CD8-positive, alpha-beta memory T cell (primary cell): ENCODE data around the gene ANGEL1. TPM values are rescaled to one million over a fixed set of nuclear protein-coding genes. Genes with fewer than 3 reads are reported as not detected.

ENCODE experiments used
- CTCF ChIA-PET: fragments of 350-600 bp; sonication (Branson Sonifier 250); formaldehyde crosslinking; loops from one replicate; lab custom pipeline; 2021; ENCODE audit warnings: antibody characterized with exemption; lab: Charles Lee
- POLR2A ChIA-PET: fragments of 350-600 bp; sonication (Branson Sonifier 250); formaldehyde crosslinking; loops from one replicate; lab custom pipeline; 2021; ENCODE audit warnings: antibody characterized with exemption; lab: Charles Lee
- DNase-seq, 5 donors: peaks; one replicate each; pipeline versions ENCODE4 v3.0.0 to v3.0.0-alpha.2; 2020 to 2022; ENCODE audit warnings: mixed read lengths in 1 of 5
- H3K27ac ChIP-seq: one replicate; pipeline ENCODE4 v1.7.0; 2013; ENCODE audit warnings: low read depth, mild to moderate bottlenecking, low read length, moderate library complexity
- H3K27me3 ChIP-seq: 2 replicates; pipeline ENCODE4 v1.7.0; 2013; ENCODE audit warnings: low read length, mild to moderate bottlenecking; ENCODE audit not compliant: insufficient read depth, poor library complexity, severe bottlenecking
- H3K36me3 ChIP-seq: 2 replicates; pipeline ENCODE4 v1.7.0; 2013; ENCODE audit warnings: mild to moderate bottlenecking, low read length, moderate library complexity; ENCODE audit not compliant: insufficient read depth
- H3K4me1 ChIP-seq: 2 replicates; pipeline ENCODE4 v1.7.0; 2013; ENCODE audit warnings: mild to moderate bottlenecking, low read length, moderate library complexity; ENCODE audit not compliant: insufficient read depth
- H3K4me3 ChIP-seq: 2 replicates; pipeline ENCODE4 v1.7.0; 2013; ENCODE audit warnings: mild to moderate bottlenecking, low read length
- H3K9me3 ChIP-seq: 2 replicates; pipeline ENCODE4 v1.7.0; 2013; ENCODE audit warnings: mild to moderate bottlenecking, low read length
- H3K27ac Mint-ChIP-seq, 8 donors: one replicate each; pipeline ENCODE4 v1.8.0; 2020 to 2021; ENCODE audit warnings: mixed read lengths in 8 of 8, mild to moderate bottlenecking in 6 of 8, inconsistent platforms in 3 of 8, moderate library complexity in 3 of 8
- H3K27me3 Mint-ChIP-seq, 2 donors: one replicate each; pipeline ENCODE4 v1.8.0; 2020 to 2021; ENCODE audit warnings: mixed read lengths in 2 of 2, mild to moderate bottlenecking in 1 of 2, moderate library complexity in 1 of 2
- H3K36me3 Mint-ChIP-seq, 3 donors: one replicate each; pipeline ENCODE4 v1.8.0; 2020 to 2021; ENCODE audit warnings: mixed read lengths in 3 of 3, inconsistent platforms in 1 of 3, mild to moderate bottlenecking in 1 of 3
- H3K4me1 Mint-ChIP-seq, 3 donors: one replicate each; pipeline ENCODE4 v1.8.0; 2020 to 2021; ENCODE audit warnings: mixed read lengths in 3 of 3, inconsistent platforms in 1 of 3, mild to moderate bottlenecking in 1 of 3
- H3K4me3 Mint-ChIP-seq, 7 donors: one replicate each; pipeline ENCODE4 v1.8.0; 2020 to 2021; ENCODE audit warnings: mixed read lengths in 7 of 7, mild to moderate bottlenecking in 6 of 7, moderate library complexity in 4 of 7, inconsistent platforms in 2 of 7
- H3K9me3 Mint-ChIP-seq, 5 donors: one replicate each; pipeline ENCODE4 v1.8.0; 2020 to 2022; ENCODE audit warnings: mixed read lengths in 5 of 5, mild to moderate bottlenecking in 3 of 5, moderate library complexity in 2 of 5, inconsistent platforms in 1 of 5
- polyA plus RNA-seq: library from polyadenylated mRNA; unstranded; fragments of 300-500 nt; fragmentation: Illumina TruSeq; gene quantifications from one replicate; pipeline ENCODE4 v1.2.3, GENCODE V29; 2021
- total RNA-seq, 2 experiments: library from RNA; stranded (reverse); gene quantifications; one replicate each; pipeline ENCODE4 v1.2.3, GENCODE V29; 2021

Gene ANGEL1
- total and polyA plus RNA-seq, 3 experiments from 2014 or later = 16.0 to 19.7 (median 17.1) TPM

- peaks cover 6 to 38% of the 10 kb centered on the region in 2 donors for H3K27me3 Mint-ChIP-seq
- no peaks in the 10 kb centered on the region for H3K36me3 ChIP-seq
- no peaks in the 10 kb centered on the region for H3K27me3 ChIP-seq
- POLR2A ChIA-PET = no interaction called here
- H3K4me1 Mint-ChIP-seq = peaks cover 10 to 35% (median 22%) of the 10 kb centered on the region in 3 donors
- no peaks in the 10 kb centered on the region for H3K36me3 Mint-ChIP-seq
- H3K9me3 ChIP-seq = no peaks in the 10 kb centered on the region
- peak overlapping the region in 4 of 8 donors; percentile 52 to 79 (median 70) for H3K27ac Mint-ChIP-seq
- CTCF ChIA-PET = no interaction called here
- DNase-seq = no peak
- no peak overlapping the region for H3K4me3 ChIP-seq
- no peaks in the 10 kb centered on the region for H3K9me3 Mint-ChIP-seq
- no peak overlapping the region for H3K27ac ChIP-seq
- H3K4me1 ChIP-seq = peaks cover 7% of the 10 kb centered on the region
- peak overlapping the region; percentile 77 to 87 (median 84) for H3K4me3 Mint-ChIP-seq
These were observed 50.1 kb downstream of the ANGEL1 start for GRCh38 chr14:76762411-76763095.

GRCh38 chr14:76761960-76762410 lies 50.7 kb downstream of the ANGEL1 start:
- POLR2A ChIA-PET = no interaction called here
- peak overlapping the region in 3 of 8 donors; percentile 52 to 79 (median 70) for H3K27ac Mint-ChIP-seq
- no peaks in the 10 kb centered on the region for H3K27me3 ChIP-seq
- H3K9me3 Mint-ChIP-seq = no peaks in the 10 kb centered on the region
- H3K9me3 ChIP-seq = no peaks in the 10 kb centered on the region
- H3K4me1 Mint-ChIP-seq = peaks cover 10 to 34% (median 19%) of the 10 kb centered on the region in 3 donors
- peak overlapping the region; percentile 77 to 87 (median 84) for H3K4me3 Mint-ChIP-seq
- no peak overlapping the region for H3K4me3 ChIP-seq
- H3K36me3 Mint-ChIP-seq = no peaks in the 10 kb centered on the region
- H3K4me1 ChIP-seq = peaks cover 6% of the 10 kb centered on the region
- CTCF ChIA-PET = interaction anchor here (1.1 kb wide), 1 partner anchor 52 kb away, joined by 3 read pairs; no protein-coding TSS in a partner anchor
- DNase-seq = no peak
- H3K27ac ChIP-seq = no peak overlapping the region
- no peaks in the 10 kb centered on the region for H3K36me3 ChIP-seq
- H3K27me3 Mint-ChIP-seq = peaks cover 6 to 38% of the 10 kb centered on the region in 2 donors

- ChIA-PET CTCF (interaction anchor here (1.1 to 2.5 kb wide), 2 partner anchors 23 to 51 kb away, joined by 3 to 5 read pairs; no protein-coding TSS in a partner anchor), POLR2A (no interaction called here)
- no peaks in the 10 kb centered on the region for H3K9me3 Mint-ChIP-seq
- peak within 1 kb of the TSS; percentile 77 to 87 (median 84) for H3K4me3 Mint-ChIP-seq
- peak in 4 of 5 donors; percentile 26 to 57 (median 42) for DNase-seq
- Histone ChIP-seq H3K36me3 (no peaks in the 10 kb centered on the region), H3K27ac (no peak within 1 kb of the TSS), H3K4me3 (peak within 1 kb of the TSS; percentile 67), H3K9me3 (no peaks in the 10 kb centered on the region), H3K4me1 (peaks cover 6% of the 10 kb centered on the region), H3K27me3 (no peaks in the 10 kb centered on the region)
- peaks cover 6 to 43% of the 10 kb centered on the region in 2 donors for H3K27me3 Mint-ChIP-seq
- H3K36me3 Mint-ChIP-seq = no peaks in the 10 kb centered on the region
- peak within 1 kb of the TSS in 4 of 8 donors; percentile 52 to 79 (median 70) for H3K27ac Mint-ChIP-seq
- H3K4me1 Mint-ChIP-seq = peaks cover 10 to 34% (median 19%) of the 10 kb centered on the region in 3 donors
These were observed 51.3 kb downstream of the ANGEL1 start, which contains the start of gene VASH1 for GRCh38 chr14:76761136-76761959. TSS of gene VASH1 (plus strand) at chr14:76761468. CDS start at chr14:76762822, 1,354 bp downstream.

GRCh38 chr14:76760331-76761135 lies 52.1 kb downstream of the ANGEL1 start:
- H3K27ac Mint-ChIP-seq = peak overlapping the region in 2 of 8 donors; percentile 23 to 42
- DNase-seq = no peak
- Histone ChIP-seq H3K9me3 (no peaks in the 10 kb centered on the region), H3K4me1 (peaks cover 6% of the 10 kb centered on the region), H3K4me3 (peak overlapping the region; percentile 67), H3K36me3 (no peaks in the 10 kb centered on the region), H3K27me3 (no peaks in the 10 kb centered on the region), H3K27ac (no peak overlapping the region)
- H3K4me1 Mint-ChIP-seq = peaks cover 10 to 34% (median 19%) of the 10 kb centered on the region in 3 donors
- H3K4me3 Mint-ChIP-seq = peak overlapping the region; percentile 60 to 86 (median 77)
- ChIA-PET POLR2A (no interaction called here), CTCF (interaction anchor here (2.5 kb wide), 1 partner anchor 24 kb away, joined by 5 read pairs; no protein-coding TSS in a partner anchor)
- H3K27me3 Mint-ChIP-seq = peaks cover 8 to 49% of the 10 kb centered on the region in 2 donors
- H3K9me3 Mint-ChIP-seq = no peaks in the 10 kb centered on the region
- no peaks in the 10 kb centered on the region for H3K36me3 Mint-ChIP-seq

GRCh38 chr14:76759589-76759988 lies 53.1 kb downstream of the ANGEL1 start:
- no peak overlapping the region for H3K27ac Mint-ChIP-seq
- DNase-seq = no peak
- Histone ChIP-seq H3K4me3 (no peak overlapping the region), H3K4me1 (peaks cover 6% of the 10 kb centered on the region), H3K27me3 (no peaks in the 10 kb centered on the region), H3K27ac (no peak overlapping the region), H3K9me3 (no peaks in the 10 kb centered on the region), H3K36me3 (no peaks in the 10 kb centered on the region)
- H3K36me3 Mint-ChIP-seq = no peaks in the 10 kb centered on the region
- H3K4me1 Mint-ChIP-seq = peaks cover 10 to 30% (median 19%) of the 10 kb centered on the region in 3 donors
- ChIA-PET POLR2A (no interaction called here), CTCF (interaction anchor here (2.5 kb wide), 1 partner anchor 25 kb away, joined by 5 read pairs; no protein-coding TSS in a partner anchor)
- peak overlapping the region in 2 of 7 donors; percentile 7 to 60 for H3K4me3 Mint-ChIP-seq
- H3K9me3 Mint-ChIP-seq = no peaks in the 10 kb centered on the region
- peaks cover 8 to 49% of the 10 kb centered on the region in 2 donors for H3K27me3 Mint-ChIP-seq

- POLR2A ChIA-PET = no interaction called here
- no peak for DNase-seq
- H3K27me3 Mint-ChIP-seq = peaks cover 5 to 32% of the 10 kb centered on the region in 2 donors
These were observed 56.3 kb downstream of the ANGEL1 start for GRCh38 chr14:76756371-76756750.

More at GRCh38 chr14:76756371-76756750, 56.3 kb downstream of the ANGEL1 start:
- Histone ChIP-seq H3K9me3 (no peaks in the 10 kb centered on the region), H3K27ac (no peak overlapping the region), H3K27me3 (no peaks in the 10 kb centered on the region), H3K36me3 (no peaks in the 10 kb centered on the region), H3K4me1 (no peaks in the 10 kb centered on the region), H3K4me3 (no peak overlapping the region)
- Mint-ChIP-seq H3K27ac (no peak overlapping the region), H3K36me3 (no peaks in the 10 kb centered on the region), H3K4me1 (peaks cover 4 to 8% (median 5%) of the 10 kb centered on the region in 3 donors), H3K4me3 (peak overlapping the region in 1 of 7 donors; percentile 42), H3K9me3 (no peaks in the 10 kb centered on the region)
- CTCF ChIA-PET = interaction anchor here (1.3 kb wide), 1 partner anchor 55 kb away, joined by 4 read pairs; no protein-coding TSS in a partner anchor
